ENCODE results near the gene ASTE1.

The ASTE1 gene

DNA sequence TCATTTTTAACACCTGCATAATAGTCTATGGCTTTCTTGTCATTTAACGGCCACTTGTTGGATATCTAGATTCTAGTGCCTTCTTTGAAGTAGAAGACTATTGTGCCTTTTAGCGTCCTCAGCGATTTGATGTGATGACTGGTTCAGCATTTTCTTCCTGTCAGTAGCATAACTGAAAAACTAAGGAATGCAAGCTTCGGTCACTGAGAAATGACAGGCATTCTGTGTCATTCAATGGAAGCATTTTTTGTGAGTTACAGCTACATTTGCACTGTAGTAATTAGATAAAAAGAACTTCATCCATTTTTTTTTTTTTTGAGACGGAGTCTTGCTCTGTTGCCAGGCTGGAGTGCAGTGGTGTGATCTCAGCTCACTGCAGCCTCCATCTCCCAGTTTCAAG, 10.4 kb upstream of the ASTE1 start:
- Histone ChIP-seq H3K36me3 (ENCODE audit: insufficient read depth, low read depth, low read length) (no peaks in the 10 kb centered on the region), H3K9ac (ENCODE audit: low read depth, low read length) (no peak overlapping the region), H3K4me3 (ENCODE audit: low read length) (no peak overlapping the region), H3K4me1 (ENCODE audit: insufficient read depth, low read length) (no peaks in the 10 kb centered on the region), H3K27me3 (ENCODE audit: insufficient read depth, low read length) (no peaks in the 10 kb centered on the region), H3K9me3 (ENCODE audit: insufficient read depth, low read depth, low read length) (no peaks in the 10 kb centered on the region), H3K27ac (ENCODE audit: low read length) (no peak overlapping the region)

DNA sequence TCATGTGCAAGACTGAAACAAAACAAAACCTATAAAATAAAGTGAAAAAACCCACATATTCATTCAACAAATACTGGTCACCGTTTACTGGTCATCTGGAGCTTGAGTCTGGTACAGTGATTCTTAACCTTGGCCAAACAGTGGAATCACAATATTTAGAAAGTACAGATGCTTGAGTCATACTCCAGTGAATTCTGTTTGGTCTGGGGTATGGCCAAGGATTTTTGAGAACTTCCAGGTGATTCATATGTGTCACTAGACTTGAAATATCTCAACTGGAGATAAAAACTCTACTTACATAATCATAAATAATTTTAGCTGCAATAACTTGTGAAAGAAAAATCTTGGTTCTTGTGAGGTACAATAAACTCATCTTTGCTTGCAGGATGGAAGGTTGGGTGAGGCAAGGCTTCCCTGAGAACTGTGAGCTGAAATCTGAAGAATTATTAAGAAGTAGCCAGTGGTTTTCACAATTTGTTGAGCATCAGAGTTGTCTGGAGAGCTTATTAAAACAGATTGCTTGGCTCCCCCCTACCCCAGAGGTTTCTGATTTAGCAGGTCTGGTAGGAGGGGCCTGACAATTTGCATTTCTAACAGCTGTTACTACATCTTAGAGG, 9.7 kb upstream of the ASTE1 start:
- no peak overlapping the region for H3K27ac ChIP-seq (ENCODE audit: low read length)
- no peak overlapping the region for H3K4me3 ChIP-seq (ENCODE audit: low read length)
- H3K36me3 ChIP-seq (ENCODE audit: insufficient read depth, low read depth, low read length) = no peaks in the 10 kb centered on the region
- H3K27me3 ChIP-seq (ENCODE audit: insufficient read depth, low read length) = no peaks in the 10 kb centered on the region
- H3K9ac ChIP-seq (ENCODE audit: low read depth, low read length) = no peak overlapping the region
- no peaks in the 10 kb centered on the region for H3K9me3 ChIP-seq (ENCODE audit: insufficient read depth, low read depth, low read length)
- no peaks in the 10 kb centered on the region for H3K4me1 ChIP-seq (ENCODE audit: insufficient read depth, low read length)

DNA sequence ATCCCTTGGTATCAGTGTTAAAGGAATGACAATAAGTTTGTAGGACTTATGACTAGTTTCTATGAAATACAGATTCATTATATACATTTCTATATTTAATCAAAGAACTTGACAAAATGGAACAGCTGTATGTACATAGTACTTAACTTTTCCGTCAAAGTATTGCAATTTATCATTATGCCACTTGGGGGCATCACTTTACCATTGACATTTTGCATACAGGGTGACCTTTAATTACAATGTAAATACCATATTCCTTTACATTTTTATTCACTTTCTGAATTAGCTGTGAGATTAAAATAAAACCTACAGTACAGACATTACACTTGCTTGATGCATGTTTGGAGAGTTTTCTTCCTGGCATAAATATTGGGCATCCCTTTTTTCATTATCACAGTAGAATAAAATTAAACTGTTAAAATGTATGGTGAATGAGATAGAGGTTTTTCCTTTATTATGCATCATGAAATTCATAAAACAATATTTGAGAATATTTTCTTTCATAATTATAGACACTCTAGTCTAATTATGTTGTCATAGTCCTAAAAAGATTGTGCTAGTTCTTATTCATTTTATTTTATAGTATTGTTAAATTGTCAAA, 7.0 kb upstream of the ASTE1 start:
- Histone ChIP-seq H3K36me3 (ENCODE audit: insufficient read depth, low read depth, low read length) (no peaks in the 10 kb centered on the region), H3K9me3 (ENCODE audit: insufficient read depth, low read depth, low read length) (no peaks in the 10 kb centered on the region), H3K9ac (ENCODE audit: low read depth, low read length) (no peak overlapping the region), H3K27ac (ENCODE audit: low read length) (no peak overlapping the region), H3K4me3 (ENCODE audit: low read length) (no peak overlapping the region), H3K27me3 (ENCODE audit: insufficient read depth, low read length) (no peaks in the 10 kb centered on the region), H3K4me1 (ENCODE audit: insufficient read depth, low read length) (no peaks in the 10 kb centered on the region)

DNA sequence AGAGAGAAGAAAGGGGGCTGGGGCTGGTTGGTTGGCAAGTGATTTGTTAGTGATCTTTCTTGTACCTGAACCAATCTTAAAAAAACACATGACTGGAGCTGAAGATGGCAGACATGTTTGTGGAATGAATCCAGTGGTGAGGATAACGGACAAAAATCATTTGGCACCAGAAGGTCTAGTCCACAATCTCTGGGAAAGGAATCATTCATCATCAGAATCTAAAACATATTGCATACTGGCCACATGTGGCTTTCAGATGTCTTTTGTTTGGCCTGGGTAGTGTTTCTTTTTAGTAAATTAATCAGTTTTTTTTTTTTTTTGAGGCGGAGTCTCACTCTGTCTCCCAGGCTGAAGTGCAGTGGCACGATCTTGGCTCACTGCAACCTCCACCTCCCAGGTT, 5.0 kb upstream of the ASTE1 start:
- H3K36me3 ChIP-seq (ENCODE audit: insufficient read depth, low read depth, low read length) = no peaks in the 10 kb centered on the region
- no peak overlapping the region for H3K4me3 ChIP-seq (ENCODE audit: low read length)

DNA sequence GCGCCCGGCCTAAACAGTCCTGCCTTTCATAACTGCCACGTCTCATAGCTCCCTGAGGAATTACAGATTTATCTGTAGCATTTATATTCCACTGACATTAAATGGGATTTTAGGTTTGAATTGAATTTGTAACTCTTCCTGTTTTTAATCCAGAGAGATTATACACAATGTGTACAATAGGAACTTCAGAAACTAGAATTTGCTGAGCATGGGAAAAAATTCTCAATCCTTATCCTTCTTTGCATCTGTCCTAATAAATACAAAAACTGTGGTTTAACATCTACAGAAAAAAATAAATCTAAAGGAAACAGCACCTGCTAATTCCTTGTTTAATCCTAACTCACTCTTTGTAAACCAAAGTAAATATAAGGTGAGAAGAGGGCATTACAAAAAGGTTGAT, 2.2 kb upstream of the ASTE1 start:
- Histone ChIP-seq H3K36me3 (ENCODE audit: insufficient read depth, low read depth, low read length) (peaks cover 10% of the 10 kb centered on the region; the same call in 1 of the 2 replicates), H3K4me1 (ENCODE audit: insufficient read depth, low read length) (no peaks in the 10 kb centered on the region), H3K9me3 (ENCODE audit: insufficient read depth, low read depth, low read length) (no peaks in the 10 kb centered on the region), H3K4me3 (ENCODE audit: low read length) (no peak overlapping the region), H3K27me3 (ENCODE audit: insufficient read depth, low read length) (no peaks in the 10 kb centered on the region), H3K9ac (ENCODE audit: low read depth, low read length) (no peak overlapping the region), H3K27ac (ENCODE audit: low read length) (no peak overlapping the region)

More for the DNA sequence above, 5.0 kb upstream of the ASTE1 start:
- H3K27me3 ChIP-seq (ENCODE audit: insufficient read depth, low read length) = no peaks in the 10 kb centered on the region
- H3K9ac ChIP-seq (ENCODE audit: low read depth, low read length) = no peak overlapping the region
- H3K9me3 ChIP-seq (ENCODE audit: insufficient read depth, low read depth, low read length) = no peaks in the 10 kb centered on the region
- H3K4me1 ChIP-seq (ENCODE audit: insufficient read depth, low read length) = no peaks in the 10 kb centered on the region
- H3K27ac ChIP-seq (ENCODE audit: low read length) = no peak overlapping the region

DNA sequence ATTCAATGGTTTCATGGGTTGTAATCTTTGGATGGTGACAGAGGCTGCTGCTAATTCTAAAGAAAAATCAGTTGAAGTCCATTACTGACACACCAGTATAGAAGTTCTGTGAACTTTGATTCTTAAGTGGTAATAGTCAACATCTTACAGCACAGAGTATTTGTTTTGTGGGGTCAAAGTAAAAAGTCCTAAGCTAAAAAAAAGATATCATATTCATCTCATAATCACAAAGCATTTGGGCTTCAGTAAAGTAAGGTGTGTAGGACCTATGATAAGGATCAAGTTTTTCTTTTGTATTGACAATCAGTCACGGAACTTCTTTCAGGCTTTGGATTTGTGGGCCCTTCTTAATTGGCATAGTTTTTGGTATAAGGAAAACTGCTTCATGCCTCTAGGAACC, 1.1 kb downstream of the ASTE1 start:
- H3K4me3 ChIP-seq (ENCODE audit: low read length) = peak overlapping the region; percentile 87
- H3K27ac ChIP-seq (ENCODE audit: low read length) = no peak overlapping the region

DNA sequence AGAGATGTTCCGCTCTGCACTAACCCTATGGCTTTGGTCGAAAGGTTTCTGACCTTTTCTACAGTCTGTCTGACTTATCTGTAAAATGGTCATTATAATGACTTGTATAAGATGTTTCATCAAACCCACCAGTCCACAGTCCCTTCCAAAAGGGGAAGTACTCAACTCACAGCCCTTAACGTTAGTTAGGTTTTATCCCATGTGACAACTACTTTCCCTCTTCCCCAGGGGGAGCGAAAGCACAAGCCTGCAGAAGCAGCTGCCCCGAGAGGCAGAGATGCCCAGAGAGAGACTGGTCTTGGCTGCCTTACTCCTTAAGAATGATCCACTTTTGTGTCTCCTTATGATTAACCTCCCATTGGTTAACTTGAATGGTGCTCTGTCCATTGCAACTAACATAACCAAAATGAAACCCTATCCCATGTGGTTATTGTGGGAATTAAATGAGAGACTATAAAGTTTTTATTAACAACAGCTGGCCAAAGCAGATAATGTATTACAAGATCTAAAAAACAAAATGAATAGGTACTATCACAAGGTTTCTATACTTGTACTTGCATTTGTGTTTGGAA, 6.4 kb downstream of the ASTE1 start:
- no peaks in the 10 kb centered on the region for H3K4me1 ChIP-seq (ENCODE audit: insufficient read depth, low read length)
- no peak overlapping the region for H3K9ac ChIP-seq (ENCODE audit: low read depth, low read length)
- peaks cover 53% of the 10 kb centered on the region for H3K36me3 ChIP-seq (ENCODE audit: insufficient read depth, low read depth, low read length)
- no peak overlapping the region for H3K27ac ChIP-seq (ENCODE audit: low read length)
- no peaks in the 10 kb centered on the region for H3K27me3 ChIP-seq (ENCODE audit: insufficient read depth, low read length)
- H3K4me3 ChIP-seq (ENCODE audit: low read length) = no peak overlapping the region
- H3K9me3 ChIP-seq (ENCODE audit: insufficient read depth, low read depth, low read length) = no peaks in the 10 kb centered on the region

More for the DNA sequence above, 1.1 kb downstream of the ASTE1 start:
- Histone ChIP-seq H3K9ac (ENCODE audit: low read depth, low read length) (peak overlapping the region; percentile 84; the same call in 1 of the 2 replicates), H3K9me3 (ENCODE audit: insufficient read depth, low read depth, low read length) (no peaks in the 10 kb centered on the region), H3K27me3 (ENCODE audit: insufficient read depth, low read length) (no peaks in the 10 kb centered on the region), H3K4me1 (ENCODE audit: insufficient read depth, low read length) (no peaks in the 10 kb centered on the region), H3K36me3 (ENCODE audit: insufficient read depth, low read depth, low read length) (peaks cover 21% of the 10 kb centered on the region; the same call in 1 of the 2 replicates)

DNA sequence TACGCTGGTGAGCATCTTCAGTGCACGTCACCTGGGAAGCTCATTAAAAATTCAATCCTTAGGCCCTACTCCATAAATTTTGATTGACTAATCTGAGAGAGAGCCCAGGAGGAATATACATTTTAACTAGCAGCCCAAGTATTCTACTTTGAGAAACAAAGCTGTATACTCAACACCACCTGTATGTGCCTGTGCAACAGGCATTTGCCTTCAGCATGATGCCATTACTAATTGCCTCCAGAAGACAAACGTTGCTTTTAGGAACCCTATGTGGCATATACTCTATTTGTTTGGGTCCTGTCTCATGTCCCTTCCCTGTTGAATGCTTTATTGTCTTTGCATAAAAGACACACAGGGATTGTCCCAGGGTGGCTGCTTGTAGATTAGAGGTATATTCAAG, 7.7 kb downstream of the ASTE1 start:
- Histone ChIP-seq H3K36me3 (ENCODE audit: insufficient read depth, low read depth, low read length) (peaks cover 57% of the 10 kb centered on the region), H3K4me3 (ENCODE audit: low read length) (no peak overlapping the region), H3K27me3 (ENCODE audit: insufficient read depth, low read length) (no peaks in the 10 kb centered on the region), H3K9ac (ENCODE audit: low read depth, low read length) (no peak overlapping the region), H3K4me1 (ENCODE audit: insufficient read depth, low read length) (no peaks in the 10 kb centered on the region), H3K27ac (ENCODE audit: low read length) (no peak overlapping the region), H3K9me3 (ENCODE audit: insufficient read depth, low read depth, low read length) (no peaks in the 10 kb centered on the region)

DNA sequence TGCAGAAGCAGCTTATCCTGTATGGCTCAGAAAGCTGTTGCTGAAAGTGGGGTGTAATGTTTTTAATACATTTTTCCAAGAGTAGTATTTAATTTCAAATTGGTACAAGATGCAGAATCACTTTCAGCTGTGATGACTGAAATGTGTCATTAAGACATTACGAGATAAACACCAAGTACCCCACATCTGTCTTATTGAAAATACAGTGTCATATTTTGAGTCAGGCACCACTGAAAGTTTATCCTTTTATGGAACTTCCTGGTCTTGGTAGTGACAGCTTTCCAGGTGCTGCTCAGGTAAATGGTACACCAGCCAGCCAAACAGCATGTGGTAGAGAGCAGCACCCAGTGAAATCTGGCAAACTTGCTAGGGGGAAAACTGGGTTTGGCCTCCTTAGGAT, 16.9 kb downstream of the ASTE1 start:
- no peaks in the 10 kb centered on the region for H3K27me3 ChIP-seq (ENCODE audit: insufficient read depth, low read length)
- H3K4me3 ChIP-seq (ENCODE audit: low read length) = no peak overlapping the region
- H3K36me3 ChIP-seq (ENCODE audit: insufficient read depth, low read depth, low read length) = peaks cover 70% of the 10 kb centered on the region
- no peaks in the 10 kb centered on the region for H3K9me3 ChIP-seq (ENCODE audit: insufficient read depth, low read depth, low read length)
- no peak overlapping the region for H3K27ac ChIP-seq (ENCODE audit: low read length)
- no peak overlapping the region for H3K9ac ChIP-seq (ENCODE audit: low read depth, low read length)
- no peaks in the 10 kb centered on the region for H3K4me1 ChIP-seq (ENCODE audit: insufficient read depth, low read length)

DNA sequence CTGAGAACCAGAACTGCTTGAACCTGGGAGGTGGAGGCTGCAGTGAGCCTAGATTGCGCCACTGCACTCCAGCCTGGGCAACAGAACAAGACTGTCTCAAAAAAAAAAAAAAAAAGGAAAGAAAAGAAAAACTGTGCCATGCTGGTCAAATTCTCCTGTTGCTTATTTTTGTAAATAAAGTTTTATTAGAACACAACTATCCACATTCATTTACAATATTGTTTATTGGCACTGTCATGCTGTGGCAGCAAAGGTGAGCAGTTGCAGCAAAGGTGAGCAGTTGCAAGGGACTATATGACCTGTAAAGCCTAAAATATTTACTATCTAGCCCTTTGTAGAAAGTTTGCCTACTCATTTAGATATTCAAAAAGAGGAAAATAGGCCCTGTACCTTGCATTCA, 18.3 kb downstream of the ASTE1 start:
- no peaks in the 10 kb centered on the region for H3K9me3 ChIP-seq (ENCODE audit: insufficient read depth, low read depth, low read length)
- H3K36me3 ChIP-seq (ENCODE audit: insufficient read depth, low read depth, low read length) = peaks cover 59% of the 10 kb centered on the region
- no peak overlapping the region for H3K9ac ChIP-seq (ENCODE audit: low read depth, low read length)
- no peak overlapping the region for H3K4me3 ChIP-seq (ENCODE audit: low read length)
- H3K4me1 ChIP-seq (ENCODE audit: insufficient read depth, low read length) = no peaks in the 10 kb centered on the region
- no peaks in the 10 kb centered on the region for H3K27me3 ChIP-seq (ENCODE audit: insufficient read depth, low read length)
- no peak overlapping the region for H3K27ac ChIP-seq (ENCODE audit: low read length)

DNA sequence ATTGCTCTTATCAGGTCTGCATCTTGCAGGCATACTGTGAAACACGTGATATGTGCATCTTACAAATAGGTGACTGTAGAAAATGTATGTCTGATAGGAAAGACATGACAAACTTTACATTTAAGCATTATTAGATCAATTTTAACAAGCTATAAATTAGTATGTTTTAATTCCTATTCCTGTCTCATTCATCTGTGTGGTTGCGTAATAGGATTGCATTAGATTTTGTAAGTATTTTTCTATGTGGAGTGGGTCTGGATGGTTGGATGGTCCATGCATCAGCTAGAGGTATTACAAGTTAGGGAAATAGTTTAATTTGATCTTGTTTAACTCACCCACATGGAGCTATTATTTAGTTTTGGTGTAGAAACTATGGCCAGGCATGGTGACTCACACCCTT, 18.8 kb downstream of the ASTE1 start:
- H3K9me3 ChIP-seq (ENCODE audit: insufficient read depth, low read depth, low read length) = no peaks in the 10 kb centered on the region
- no peak overlapping the region for H3K27ac ChIP-seq (ENCODE audit: low read length)
- no peaks in the 10 kb centered on the region for H3K4me1 ChIP-seq (ENCODE audit: insufficient read depth, low read length)
- H3K9ac ChIP-seq (ENCODE audit: low read depth, low read length) = no peak overlapping the region
- peaks cover 58% of the 10 kb centered on the region for H3K36me3 ChIP-seq (ENCODE audit: insufficient read depth, low read depth, low read length)
- H3K27me3 ChIP-seq (ENCODE audit: insufficient read depth, low read length) = no peaks in the 10 kb centered on the region
- no peak overlapping the region for H3K4me3 ChIP-seq (ENCODE audit: low read length)

DNA sequence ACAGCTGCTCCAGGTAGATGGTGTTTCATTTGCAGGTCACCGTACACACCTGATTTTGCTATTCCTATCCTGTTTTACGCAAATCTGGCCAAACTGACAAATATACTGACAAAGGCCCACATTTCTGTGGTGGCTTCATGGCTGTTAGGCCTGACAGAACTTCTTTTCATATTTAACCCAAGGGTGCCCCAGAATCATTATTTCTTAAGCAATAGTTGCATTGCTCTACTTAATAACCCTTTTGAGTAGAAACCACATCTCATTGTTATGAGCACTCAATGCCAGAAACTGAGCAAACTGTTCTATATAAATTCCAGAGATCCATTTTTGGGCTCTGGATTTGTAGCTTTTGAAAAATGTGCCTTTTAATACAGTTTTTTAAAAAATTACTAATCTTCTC, 19.4 kb downstream of the ASTE1 start:
- no peaks in the 10 kb centered on the region for H3K9me3 ChIP-seq (ENCODE audit: insufficient read depth, low read depth, low read length)
- no peak overlapping the region for H3K27ac ChIP-seq (ENCODE audit: low read length)
- no peak overlapping the region for H3K4me3 ChIP-seq (ENCODE audit: low read length)
- H3K4me1 ChIP-seq (ENCODE audit: insufficient read depth, low read length) = no peaks in the 10 kb centered on the region
- H3K9ac ChIP-seq (ENCODE audit: low read depth, low read length) = no peak overlapping the region
- H3K36me3 ChIP-seq (ENCODE audit: insufficient read depth, low read depth, low read length) = peaks cover 58% of the 10 kb centered on the region
- no peaks in the 10 kb centered on the region for H3K27me3 ChIP-seq (ENCODE audit: insufficient read depth, low read length)
